Endothelial cell of umbilical vein (primary cell): ENCODE results near the gene KRT3. TPM values are rescaled to one million over a fixed set of nuclear protein-coding genes. Genes with fewer than 3 reads are reported as not detected.

Experiments
- BruUV-seq: library from RNA; stranded (reverse); fragments of 400-500 nt; replicated peaks from 2 replicates; lab custom pipeline; 2021; lab: Mats Ljungman, UMichigan
- CTCF ChIA-PET: fragments of 300-600, 350-600 bp; sonication (Branson Sonifier 250); formaldehyde crosslinking; loops from one replicate; lab custom pipeline; 2021; ENCODE audit warnings: antibody characterized with exemption, inconsistent platforms; lab: Charles Lee
- POLR2A ChIA-PET: fragments of 300-600, 350-600 bp; sonication (Branson Sonifier 250); formaldehyde crosslinking; loops from one replicate; lab custom pipeline; 2021; ENCODE audit warnings: antibody characterized with exemption, inconsistent platforms; lab: Charles Lee
- DNase-seq: peaks from one replicate; pipeline ENCODE4 v3.0.0-alpha.2; 2011; ENCODE audit warnings: low read depth, low spot score
- FAIRE-seq: peaks from 2 replicates; lab custom pipeline; 2011; peaks lifted over from hg19 to GRCh38; lab: Jason Lieb, UNC
- H2AFZ ChIP-seq: 2 replicates; pipeline ENCODE4 v1.6.0; 2012; ENCODE audit warnings: low read depth, low read length, control low read depth, inconsistent platforms
- H3K27ac ChIP-seq: 2 replicates; pipeline ENCODE4 v1.5.1; 2011; ENCODE audit warnings: low read depth, mild to moderate bottlenecking, control low read depth, low read length, moderate library complexity; ENCODE audit not compliant: insufficient read depth
- H3K27me3 ChIP-seq, 2 experiments: 2 replicates each; pipeline versions ENCODE4 v1.6.0 to v1.6.1; 2011; ENCODE audit warnings: low read length in 2 of 2, mixed read lengths in 1 of 2; ENCODE audit not compliant: control insufficient read depth in 2 of 2, insufficient read depth in 2 of 2
- H3K36me3 ChIP-seq, 2 experiments: 2 replicates in 1 of 2; 3 replicates in 1 of 2; pipeline ENCODE4 v1.5.1; 2011; ENCODE audit warnings: low read length in 2 of 2, mild to moderate bottlenecking in 1 of 2, moderate library complexity in 1 of 2; ENCODE audit not compliant: control insufficient read depth in 2 of 2, insufficient read depth in 2 of 2; ENCODE audit errors: extremely low read depth in 1 of 2
- H3K4me1 ChIP-seq: 3 replicates; pipeline ENCODE4 v1.5.1; 2011; ENCODE audit warnings: mild to moderate bottlenecking, low read length; ENCODE audit not compliant: control insufficient read depth, insufficient read depth; ENCODE audit errors: extremely low read depth
- H3K4me2 ChIP-seq: 2 replicates; pipeline ENCODE4 v1.6.1; 2011; ENCODE audit warnings: low read length, control low read depth, mixed read lengths; ENCODE audit not compliant: insufficient read depth
- H3K4me3 ChIP-seq, 3 experiments: fragments of 200-600 bp in 1 of 3; sonication (generic), shearing (Covaris generic) in 1 of 3; replicated peaks in 1 of 3; 2 replicates each; pipeline ENCODE4 v1.5.1; 2011 to 2016; ENCODE audit warnings: control low read depth in 3 of 3, low read length in 3 of 3, mild to moderate bottlenecking in 2 of 3, inconsistent platforms in 1 of 3, low read depth in 1 of 3, moderate library complexity in 1 of 3; ENCODE audit not compliant: insufficient read depth in 1 of 3
- H3K79me2 ChIP-seq: 2 replicates; pipeline ENCODE4 v1.6.0; 2012; ENCODE audit warnings: low read length, inconsistent platforms; ENCODE audit not compliant: control insufficient read depth, insufficient read depth
- H3K9ac ChIP-seq: replicated peaks from 2 replicates; pipeline ENCODE3; 2011; ENCODE audit warnings: low read length, control low read depth; ENCODE audit not compliant: insufficient read depth; ENCODE audit errors: extremely low read depth
- H3K9me1 ChIP-seq: replicated peaks from 3 replicates; pipeline ENCODE4 v1.6.0; 2011; ENCODE audit warnings: mild to moderate bottlenecking, low read length; ENCODE audit not compliant: control insufficient read depth, insufficient read depth; ENCODE audit errors: extremely low read depth
- H3K9me3 ChIP-seq: replicated peaks from 2 replicates; pipeline ENCODE4 v1.5.1; 2012; ENCODE audit warnings: low read length, inconsistent platforms; ENCODE audit not compliant: control insufficient read depth, insufficient read depth
- H4K20me1 ChIP-seq: replicated peaks from 2 replicates; pipeline ENCODE3; 2011; ENCODE audit warnings: mild to moderate bottlenecking, low read length; ENCODE audit not compliant: control insufficient read depth, insufficient read depth; ENCODE audit errors: extremely low read depth
- EZH2 ChIP-seq: IDR thresholded peaks from 2 replicates; pipeline ENCODE4 v1.6.1; 2012; ENCODE audit warnings: borderline replicate concordance, low read depth, mild to moderate bottlenecking, moderate library complexity, low read length, inconsistent platforms; ENCODE audit not compliant: severe bottlenecking
- FOS ChIP-seq: IDR thresholded peaks from 2 replicates; pipeline ENCODE4 v1.6.1; 2011; ENCODE audit warnings: mild to moderate bottlenecking, low read length, moderate library complexity, borderline replicate concordance; ENCODE audit not compliant: insufficient read depth
- GATA2 ChIP-seq: IDR thresholded peaks from 2 replicates; pipeline ENCODE4 v1.7.0; 2011; ENCODE audit warnings: low read depth, mild to moderate bottlenecking, moderate library complexity, mixed read lengths, low read length; ENCODE audit not compliant: insufficient read length, insufficient read depth
- JUN ChIP-seq: IDR thresholded peaks from 2 replicates; pipeline ENCODE4 v1.6.1; 2011; ENCODE audit warnings: borderline replicate concordance, low read depth; ENCODE audit not compliant: insufficient read length, insufficient read depth
- MYC ChIP-seq: IDR thresholded peaks from one replicate; pipeline ENCODE4 v1.6.1; 2011; ENCODE audit warnings: mild to moderate bottlenecking, low read depth, low read length
- POLR2A ChIP-seq: IDR thresholded peaks from 2 replicates; pipeline ENCODE4 v1.6.1; 2012; ENCODE audit warnings: low read depth, mild to moderate bottlenecking, control low read depth, low read length
- POLR2AphosphoS5 ChIP-seq: IDR thresholded peaks from 2 replicates; pipeline ENCODE4 v1.6.1; 2012; ENCODE audit warnings: low read depth, mild to moderate bottlenecking, control low read depth, low read length, moderate library complexity; ENCODE audit not compliant: insufficient read depth
- dilution Hi-C: fragments of 300-500 bp; cut with MboI; formaldehyde crosslinking; loops from one replicate; pipeline ENCODE4 v1.15.0; 2019; ENCODE audit warnings: low sequenced_read_pairs; ENCODE audit not compliant: extremely low pct_ligation_motif_present
- intact Hi-C: fragments of 100-400 bp; cut with micrococcal nuclease; formaldehyde crosslinking; loops from one replicate; pipeline ENCODE4 v1.10.0; 2022
- polyA plus RNA-seq, 4 experiments: library from polyadenylated mRNA; depleted of rRNA in 3 of 4; stranded (reverse) in 3 of 4; unstranded in 1 of 4; fragments of >200 nt; gene quantifications; 2 replicates each; pipeline versions ENCODE4 v1.2.1 to v1.2.3, GENCODE V29; 2011 to 2012; ENCODE audit warnings: missing spikeins in 1 of 4
- total RNA-seq: library from RNA; stranded (reverse); gene quantifications from 2 replicates; pipeline ENCODE4 v1.2.3, GENCODE V29; 2021
- TF ChIP-seq, protein P1 (sequence below), 2 donors: IDR thresholded peaks; 1 replicate in 1 of 2; 2 replicates in 1 of 2; pipeline ENCODE4 v1.5.1; 2011; ENCODE audit warnings: low read length in 2 of 2, mild to moderate bottlenecking in 2 of 2, moderate library complexity in 2 of 2, control low read depth in 1 of 2, inconsistent platforms in 1 of 2, low read depth in 1 of 2; ENCODE audit not compliant: insufficient read depth in 1 of 2; ENCODE audit errors: extremely low read depth in 1 of 2
- TF ChIP-seq, protein P2 (sequence below): IDR thresholded peaks from 2 replicates; pipeline ENCODE4 v1.6.1; 2011; ENCODE audit not compliant: insufficient read depth, insufficient read length

KRT3 gene
- total and polyA plus RNA-seq, 2 donors (not counting 3 experiments of a cell fraction or from before 2014, with no cell fraction given) = not detected

DNA sequence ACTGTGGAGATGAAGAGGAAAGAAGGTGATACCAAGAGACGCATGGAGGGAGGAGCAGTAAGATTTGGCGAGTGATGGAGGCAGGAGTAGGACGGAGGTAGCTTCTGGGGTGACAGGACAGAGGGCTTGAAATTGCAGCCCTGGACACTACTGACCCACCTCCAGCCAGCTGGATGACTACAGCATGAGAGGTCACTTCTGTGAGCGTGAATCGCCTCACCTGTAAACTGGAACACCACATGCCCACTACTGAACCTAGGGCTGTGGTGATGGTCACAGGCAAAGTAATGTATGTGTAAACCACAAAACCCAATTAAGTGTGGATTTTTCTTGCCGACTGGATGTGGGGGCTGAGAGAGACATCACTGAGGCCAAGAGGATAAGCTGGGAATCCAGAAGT lies 24.6 kb upstream of the KRT3 start:
- Histone ChIP-seq H3K4me2 (no peak overlapping the region), H3K27ac (no peak overlapping the region), H3K36me3 (no peaks in the 10 kb centered on the region), H3K9ac (no peak overlapping the region), H3K9me1 (no peaks in the 10 kb centered on the region), H3K9me3 (no peaks in the 10 kb centered on the region), H3K27me3 (peaks cover 0 to 1% of the 10 kb centered on the region in 2 experiments), H4K20me1 (no peaks in the 10 kb centered on the region), H2AFZ (no peak overlapping the region), H3K4me3 (no peak overlapping the region), H3K4me1 (no peaks in the 10 kb centered on the region), H3K79me2 (no peaks in the 10 kb centered on the region)
- intact Hi-C loops (loop anchor here (5.0 kb wide), 1 partner anchor 528 kb away; the partner anchor contains the start of gene KRT81), dilution Hi-C loops (no loop called here)
- FAIRE-seq = no peak
- TF ChIP-seq EZH2 = no peak
- TF ChIP-seq FOS = no peak
- TF ChIP-seq JUN = no peak
- TF ChIP-seq MYC = no peak
- TF ChIP-seq, protein P1, sequence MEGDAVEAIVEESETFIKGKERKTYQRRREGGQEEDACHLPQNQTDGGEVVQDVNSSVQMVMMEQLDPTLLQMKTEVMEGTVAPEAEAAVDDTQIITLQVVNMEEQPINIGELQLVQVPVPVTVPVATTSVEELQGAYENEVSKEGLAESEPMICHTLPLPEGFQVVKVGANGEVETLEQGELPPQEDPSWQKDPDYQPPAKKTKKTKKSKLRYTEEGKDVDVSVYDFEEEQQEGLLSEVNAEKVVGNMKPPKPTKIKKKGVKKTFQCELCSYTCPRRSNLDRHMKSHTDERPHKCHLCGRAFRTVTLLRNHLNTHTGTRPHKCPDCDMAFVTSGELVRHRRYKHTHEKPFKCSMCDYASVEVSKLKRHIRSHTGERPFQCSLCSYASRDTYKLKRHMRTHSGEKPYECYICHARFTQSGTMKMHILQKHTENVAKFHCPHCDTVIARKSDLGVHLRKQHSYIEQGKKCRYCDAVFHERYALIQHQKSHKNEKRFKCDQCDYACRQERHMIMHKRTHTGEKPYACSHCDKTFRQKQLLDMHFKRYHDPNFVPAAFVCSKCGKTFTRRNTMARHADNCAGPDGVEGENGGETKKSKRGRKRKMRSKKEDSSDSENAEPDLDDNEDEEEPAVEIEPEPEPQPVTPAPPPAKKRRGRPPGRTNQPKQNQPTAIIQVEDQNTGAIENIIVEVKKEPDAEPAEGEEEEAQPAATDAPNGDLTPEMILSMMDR (IDR thresholded peaks at IDR 0.05; ENCODE audit: extremely low read depth in 1 of 2, insufficient read depth in 1 of 2, low read depth in 1 of 2, low read length in 2 of 2) = no peak
- TF ChIP-seq POLR2A = no peak
- no peak for TF ChIP-seq POLR2AphosphoS5
- TF ChIP-seq, protein P2, sequence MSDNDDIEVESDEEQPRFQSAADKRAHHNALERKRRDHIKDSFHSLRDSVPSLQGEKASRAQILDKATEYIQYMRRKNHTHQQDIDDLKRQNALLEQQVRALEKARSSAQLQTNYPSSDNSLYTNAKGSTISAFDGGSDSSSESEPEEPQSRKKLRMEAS = no peak
- no peak for TF ChIP-seq GATA2
- POLR2A ChIA-PET = no interaction called here
- CTCF ChIA-PET = interaction anchor here (1.3 to 1.9 kb wide), 2 partner anchors 45 to 50 kb away, joined by 3 to 5 read pairs; no protein-coding TSS in a partner anchor
- no peak for DNase-seq
- no TSS peak for BruUV-seq
